ENCODE measurements around the gene SFT2D3. TPM values are rescaled to one million over a fixed set of nuclear protein-coding genes. Genes with fewer than 3 reads are reported as not detected.
A peak's percentile ranks its signal among the peaks of the same experiment; 100 is the strongest.

SFT2D3 gene
- total RNA-seq: 1 to 10 TPM; 4.8 to 5.5 TPM

DNA sequence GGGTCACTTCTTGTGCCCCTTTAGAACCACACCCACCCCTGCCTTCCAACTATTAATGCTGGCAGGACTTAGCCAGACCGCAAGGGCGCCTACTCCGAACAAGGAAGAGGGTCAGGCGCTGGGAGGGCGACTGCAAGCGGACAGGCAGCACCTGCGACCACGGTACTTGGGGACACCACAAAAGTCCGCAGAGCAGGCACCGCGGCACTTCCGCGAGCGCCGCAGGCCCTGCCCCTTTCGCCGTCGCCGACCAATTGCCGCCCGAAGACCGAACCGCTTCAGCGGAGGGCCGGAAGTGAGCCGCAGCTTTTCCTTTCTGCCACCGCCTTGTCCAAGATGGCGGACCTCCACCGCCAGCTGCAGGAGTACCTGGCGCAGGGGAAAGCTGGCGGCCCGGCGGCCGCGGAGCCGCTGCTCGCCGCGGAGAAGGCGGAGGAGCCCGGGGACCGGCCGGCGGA is at the start of gene SFT2D3:
TSS of gene SFT2D3 (plus strand) at position 305 of the 458 bp plus-strand sequence. CDS start at position 337, 32 bp downstream.
- ChIA-PET POLR2A (interaction anchor here (0.9 to 3.0 kb wide), 8 partner anchors 9 to 390 kb away, joined by 3 to 13 read pairs (median 5); partner anchors contain the start of genes UGGT1 and WDR33), CTCF (interaction anchor here (2.0 kb wide), 1 partner anchor 110 kb away, joined by 18 read pairs; no protein-coding TSS in a partner anchor)
- Mint-ChIP-seq H3K9me3 (ENCODE audit: insufficient read depth) (no peaks in the 10 kb centered on the region), H3K4me3 (peak within 1 kb of the TSS; percentile 84), H3K27ac (peak within 1 kb of the TSS; percentile 95), H3K27me3 (ENCODE audit: low read depth) (no peaks in the 10 kb centered on the region), H3K4me1 (ENCODE audit: low read depth) (peaks cover 41% of the 10 kb centered on the region), H3K36me3 (ENCODE audit: low read depth) (peaks cover 31% of the 10 kb centered on the region)
- peak; percentile 83 for ATAC-seq
- DNase-seq: peak; percentile 93

DNA sequence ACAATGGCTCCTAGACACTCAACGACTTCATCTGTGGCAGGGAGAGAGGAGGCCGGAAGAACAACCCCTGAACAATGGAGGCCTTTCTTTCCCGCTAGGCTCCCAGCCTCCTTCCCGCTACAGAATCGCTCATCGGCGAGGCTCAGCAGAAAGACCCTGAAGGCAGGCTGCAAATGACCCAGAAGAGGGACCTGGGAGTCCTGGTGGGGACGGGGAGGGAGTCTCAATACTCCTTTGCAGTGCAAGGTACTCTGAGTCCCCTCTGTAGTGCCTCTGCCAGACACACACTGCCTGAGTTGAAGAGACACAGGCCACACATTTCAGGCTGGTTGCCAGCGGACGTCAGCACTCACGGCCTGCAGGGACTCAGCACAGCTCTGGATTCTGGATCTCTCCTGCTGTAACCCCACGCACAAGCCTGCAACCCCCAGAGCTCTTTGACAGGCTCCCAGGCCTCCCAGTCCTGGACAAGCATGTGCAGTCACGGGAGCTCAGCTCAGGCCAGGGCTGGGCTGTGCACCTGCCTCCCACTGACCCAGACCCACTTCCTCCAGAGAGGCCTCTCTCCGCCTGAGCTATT is 49.2 kb upstream of the SFT2D3 start:
- H3K27me3 Mint-ChIP-seq (ENCODE audit: low read depth): no peaks in the 10 kb centered on the region
- H3K9me3 Mint-ChIP-seq (ENCODE audit: insufficient read depth): no peaks in the 10 kb centered on the region
- H3K4me1 Mint-ChIP-seq (ENCODE audit: low read depth): peaks cover 16% of the 10 kb centered on the region
- CTCF ChIA-PET: interaction anchor here (1.1 to 9.1 kb wide), 2 partner anchors 60 to 78 kb away, joined by 3 to 174 read pairs; no protein-coding TSS in a partner anchor
- ATAC-seq (no peak), DNase-seq (no peak)
- POLR2A ChIA-PET: interaction anchor here (0.7 kb wide), 1 partner anchor 157 kb away, joined by 3 read pairs; no protein-coding TSS in a partner anchor
- H3K4me3 Mint-ChIP-seq: no peak overlapping the region
- H3K36me3 Mint-ChIP-seq (ENCODE audit: low read depth): no peaks in the 10 kb centered on the region
- H3K27ac Mint-ChIP-seq: no peak overlapping the region

- Mint-ChIP-seq H3K27ac (no peak overlapping the region), H3K9me3 (ENCODE audit: insufficient read depth) (no peaks in the 10 kb centered on the region), H3K36me3 (ENCODE audit: low read depth) (no peaks in the 10 kb centered on the region), H3K4me1 (ENCODE audit: low read depth) (peaks cover 14% of the 10 kb centered on the region), H3K4me3 (no peak overlapping the region), H3K27me3 (ENCODE audit: low read depth) (no peaks in the 10 kb centered on the region)
- DNase-seq (no peak), ATAC-seq (no peak)
- ChIA-PET CTCF (interaction anchor here (1.1 to 9.1 kb wide), 2 partner anchors 61 to 78 kb away, joined by 3 to 174 read pairs; no protein-coding TSS in a partner anchor), POLR2A (interaction anchor here (0.7 kb wide), 1 partner anchor 158 kb away, joined by 3 read pairs; no protein-coding TSS in a partner anchor)
These were observed 48.4 kb upstream of the SFT2D3 start for GRCh38 chr2:127652786-127653357.

DNA sequence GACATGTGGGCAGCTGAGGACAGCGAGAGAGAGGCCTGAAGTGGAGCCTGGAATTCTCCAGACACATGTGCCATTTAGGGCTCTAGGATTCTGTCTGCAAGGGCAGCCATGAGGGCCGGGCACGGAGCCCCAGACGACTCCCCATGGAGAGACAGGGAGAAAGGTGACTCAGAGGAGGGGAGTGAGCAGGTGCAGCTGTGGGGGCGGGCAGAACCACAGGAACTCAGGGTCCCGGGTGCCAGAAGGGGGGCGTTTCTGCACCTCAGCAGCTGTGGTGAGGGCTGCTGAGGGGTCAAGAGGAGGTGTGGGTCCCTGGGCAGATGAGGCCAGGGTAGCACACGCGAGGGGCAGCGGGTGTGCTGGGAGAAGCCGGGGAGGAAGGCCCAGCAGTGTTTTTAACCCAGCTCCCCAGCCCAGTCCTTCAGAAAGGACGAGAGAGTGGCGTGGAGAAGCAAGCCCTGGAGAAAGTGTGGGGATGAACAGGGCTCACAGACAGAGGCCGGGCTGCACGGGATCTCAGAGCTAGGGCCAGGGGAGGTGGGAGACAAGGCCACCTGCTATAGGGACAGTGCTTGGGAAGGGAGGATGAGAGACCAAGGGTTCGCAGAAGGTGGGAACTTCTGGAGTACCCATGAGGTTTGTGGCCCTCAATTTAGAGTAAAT is 47.7 kb upstream of the SFT2D3 start:
- no peaks in the 10 kb centered on the region for H3K9me3 Mint-ChIP-seq (ENCODE audit: insufficient read depth)
- POLR2A ChIA-PET: interaction anchor here (1.0 kb wide), 1 partner anchor 12 kb away, joined by 3 read pairs; no protein-coding TSS in a partner anchor
- H3K27me3 Mint-ChIP-seq (ENCODE audit: low read depth): no peaks in the 10 kb centered on the region
- no peak for DNase-seq
- CTCF ChIA-PET: interaction anchor here (9.1 kb wide), 1 partner anchor 61 kb away, joined by 174 read pairs; no protein-coding TSS in a partner anchor
- H3K4me1 Mint-ChIP-seq (ENCODE audit: low read depth): peaks cover 8% of the 10 kb centered on the region
- no peak overlapping the region for H3K4me3 Mint-ChIP-seq
- no peak overlapping the region for H3K27ac Mint-ChIP-seq
- H3K36me3 Mint-ChIP-seq (ENCODE audit: low read depth): no peaks in the 10 kb centered on the region
- no peak for ATAC-seq

GRCh38 chr2:127654084-127654837 is 47.0 kb upstream of the SFT2D3 start:
- Mint-ChIP-seq H3K4me3 (no peak overlapping the region), H3K27me3 (ENCODE audit: low read depth) (no peaks in the 10 kb centered on the region), H3K9me3 (ENCODE audit: insufficient read depth) (no peaks in the 10 kb centered on the region), H3K4me1 (ENCODE audit: low read depth) (peaks cover 6% of the 10 kb centered on the region), H3K36me3 (ENCODE audit: low read depth) (no peaks in the 10 kb centered on the region), H3K27ac (no peak overlapping the region)
- POLR2A ChIA-PET: interaction anchor here (1.0 kb wide), 1 partner anchor 13 kb away, joined by 3 read pairs; no protein-coding TSS in a partner anchor
- CTCF ChIA-PET: interaction anchor here (9.1 kb wide), 1 partner anchor 62 kb away, joined by 174 read pairs; no protein-coding TSS in a partner anchor
- no peak for DNase-seq
- ATAC-seq: no peak

DNA sequence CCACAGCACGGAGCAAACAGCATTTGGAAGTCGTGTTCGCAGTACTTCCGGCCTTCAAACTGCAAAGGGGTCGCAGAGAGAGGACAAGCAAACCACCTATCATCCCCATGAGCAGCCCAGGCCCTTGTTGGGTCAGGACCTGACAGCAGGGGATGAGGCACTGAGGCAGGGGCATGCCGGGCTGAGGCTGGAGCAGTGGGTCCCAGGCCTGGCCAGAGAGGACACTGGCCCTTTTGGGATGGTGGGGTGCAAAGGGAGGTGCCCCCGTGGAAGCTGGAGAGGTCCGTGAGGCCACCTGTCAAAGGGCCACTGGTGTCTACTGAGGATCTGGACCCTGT is 46.5 kb upstream of the SFT2D3 start:
- POLR2A ChIA-PET: interaction anchor here (1.0 kb wide), 1 partner anchor 13 kb away, joined by 3 read pairs; no protein-coding TSS in a partner anchor
- CTCF ChIA-PET: interaction anchor here (9.1 kb wide), 1 partner anchor 63 kb away, joined by 174 read pairs; no protein-coding TSS in a partner anchor
- no peak for DNase-seq
- H3K36me3 Mint-ChIP-seq (ENCODE audit: low read depth): no peaks in the 10 kb centered on the region
- H3K4me1 Mint-ChIP-seq (ENCODE audit: low read depth): peaks cover under 1% of the 10 kb centered on the region
- no peak overlapping the region for H3K4me3 Mint-ChIP-seq
- ATAC-seq: no peak
- no peaks in the 10 kb centered on the region for H3K9me3 Mint-ChIP-seq (ENCODE audit: insufficient read depth)
- no peaks in the 10 kb centered on the region for H3K27me3 Mint-ChIP-seq (ENCODE audit: low read depth)
- no peak overlapping the region for H3K27ac Mint-ChIP-seq

- POLR2A ChIA-PET: no interaction called here
- DNase-seq: no peak
- ATAC-seq: no peak
These were observed 45.9 kb upstream of the SFT2D3 start for GRCh38 chr2:127655209-127656073.

DNA sequence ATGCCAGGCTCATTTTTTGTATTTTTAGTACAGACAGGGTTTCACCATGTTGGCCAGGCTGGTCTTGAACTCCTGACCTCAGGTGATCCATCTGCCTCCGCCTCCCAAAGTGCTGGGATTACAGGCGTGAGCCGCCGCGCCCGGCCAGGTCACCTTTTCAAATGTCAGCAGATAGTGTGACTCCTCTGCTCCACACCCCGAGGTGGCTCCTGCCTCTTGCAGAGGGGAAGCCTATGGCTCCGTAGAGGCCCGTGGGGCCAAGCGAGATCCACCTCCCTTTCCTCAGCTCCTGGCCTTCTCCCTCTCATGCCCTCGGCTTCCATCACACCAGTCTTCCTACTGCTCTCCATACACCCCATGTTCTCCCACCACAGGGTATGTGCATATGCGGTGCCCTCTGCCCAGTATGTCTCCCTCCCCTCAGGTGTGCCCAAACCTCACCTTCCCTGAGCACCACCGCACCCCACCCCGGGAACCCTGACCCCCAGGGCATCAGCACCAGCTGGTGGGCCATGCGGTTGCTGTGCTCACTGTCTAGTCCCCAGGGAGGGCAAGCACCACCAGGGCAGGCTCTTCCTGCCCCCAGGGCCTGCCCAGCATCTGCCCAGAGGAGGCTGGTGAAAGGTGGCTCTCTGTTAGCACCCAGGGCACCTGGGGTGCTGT is 44.6 kb upstream of the SFT2D3 start:
- ChIA-PET CTCF (interaction anchor here (1.8 kb wide), 1 partner anchor 65 kb away, joined by 5 read pairs; no protein-coding TSS in a partner anchor), POLR2A (no interaction called here)
- Mint-ChIP-seq H3K9me3 (ENCODE audit: insufficient read depth) (no peaks in the 10 kb centered on the region), H3K27me3 (ENCODE audit: low read depth) (peaks cover 5% of the 10 kb centered on the region), H3K4me1 (ENCODE audit: low read depth) (peaks cover 2% of the 10 kb centered on the region), H3K4me3 (no peak overlapping the region), H3K36me3 (ENCODE audit: low read depth) (no peaks in the 10 kb centered on the region), H3K27ac (no peak overlapping the region)
- no peak for ATAC-seq
- DNase-seq: no peak

More at GRCh38 chr2:127655209-127656073, 45.9 kb upstream of the SFT2D3 start:
- Mint-ChIP-seq H3K4me1 (ENCODE audit: low read depth) (peaks cover 2% of the 10 kb centered on the region), H3K27me3 (ENCODE audit: low read depth) (peaks cover 2% of the 10 kb centered on the region), H3K27ac (no peak overlapping the region), H3K9me3 (ENCODE audit: insufficient read depth) (no peaks in the 10 kb centered on the region), H3K4me3 (no peak overlapping the region), H3K36me3 (ENCODE audit: low read depth) (no peaks in the 10 kb centered on the region)
- CTCF ChIA-PET: interaction anchor here (0.7 to 9.1 kb wide), 2 partner anchors 63 to 64 kb away, joined by 4 to 174 read pairs; no protein-coding TSS in a partner anchor

- Mint-ChIP-seq H3K9me3 (ENCODE audit: insufficient read depth) (no peaks in the 10 kb centered on the region), H3K27ac (no peak overlapping the region), H3K27me3 (ENCODE audit: low read depth) (peaks cover 5% of the 10 kb centered on the region), H3K4me1 (ENCODE audit: low read depth) (peaks cover 2% of the 10 kb centered on the region), H3K4me3 (no peak overlapping the region), H3K36me3 (ENCODE audit: low read depth) (no peaks in the 10 kb centered on the region)
- ATAC-seq (no peak), DNase-seq (no peak)
- ChIA-PET CTCF (interaction anchor here (1.0 to 1.8 kb wide), 2 partner anchors 7 to 66 kb away, joined by 3 to 5 read pairs; no protein-coding TSS in a partner anchor), POLR2A (no interaction called here)
These were observed 44.1 kb upstream of the SFT2D3 start for GRCh38 chr2:127657232-127657595.

- CTCF ChIA-PET: interaction anchor here (1.0 to 1.8 kb wide), 2 partner anchors 8 to 67 kb away, joined by 3 to 5 read pairs; no protein-coding TSS in a partner anchor
- Mint-ChIP-seq H3K9me3 (ENCODE audit: insufficient read depth) (no peaks in the 10 kb centered on the region), H3K4me3 (no peak overlapping the region), H3K4me1 (ENCODE audit: low read depth) (peaks cover 2% of the 10 kb centered on the region), H3K27me3 (ENCODE audit: low read depth) (peaks cover 10% of the 10 kb centered on the region), H3K27ac (no peak overlapping the region), H3K36me3 (ENCODE audit: low read depth) (no peaks in the 10 kb centered on the region)
- ATAC-seq (no peak), DNase-seq (no peak)
- POLR2A ChIA-PET: no interaction called here
These were observed 43.2 kb upstream of the SFT2D3 start for GRCh38 chr2:127658146-127658545.
